Measurements from ENCODE around the gene TRIML2.

DNA sequence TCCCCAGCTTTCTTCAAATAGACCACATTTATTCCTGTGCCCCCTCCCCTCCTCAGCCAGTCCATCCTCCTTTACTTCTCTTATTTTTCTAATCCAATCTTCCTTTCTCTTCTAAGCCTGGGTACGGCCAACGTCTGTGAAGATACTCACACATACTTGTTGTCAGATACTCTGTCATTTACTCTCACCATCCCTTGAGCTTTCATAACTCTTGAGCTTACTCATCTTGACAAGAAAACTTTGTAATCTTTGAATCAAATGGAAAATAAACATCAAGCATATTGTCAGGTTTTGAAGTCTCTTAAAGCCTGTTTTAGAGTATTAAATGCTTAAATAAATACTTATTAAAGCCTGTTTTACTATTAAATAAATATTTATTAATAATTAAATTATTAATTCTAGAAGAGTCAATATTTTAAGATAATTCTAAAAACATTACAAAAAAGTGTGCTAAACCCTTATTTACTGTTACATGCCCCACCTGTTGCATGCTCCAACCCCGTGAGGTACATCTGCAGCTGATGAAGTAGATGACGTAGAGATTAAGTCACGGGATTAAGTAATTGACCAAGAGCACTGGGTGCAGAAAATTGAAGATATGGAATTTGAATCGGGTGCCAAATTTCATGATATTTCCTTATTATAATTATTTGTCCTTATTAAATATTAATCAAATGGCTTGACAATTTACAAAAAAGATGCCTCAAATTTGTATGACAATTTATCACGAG, 1.5 kb upstream of the TRIML2 start:
- TF ChIP-seq, protein P1, sequence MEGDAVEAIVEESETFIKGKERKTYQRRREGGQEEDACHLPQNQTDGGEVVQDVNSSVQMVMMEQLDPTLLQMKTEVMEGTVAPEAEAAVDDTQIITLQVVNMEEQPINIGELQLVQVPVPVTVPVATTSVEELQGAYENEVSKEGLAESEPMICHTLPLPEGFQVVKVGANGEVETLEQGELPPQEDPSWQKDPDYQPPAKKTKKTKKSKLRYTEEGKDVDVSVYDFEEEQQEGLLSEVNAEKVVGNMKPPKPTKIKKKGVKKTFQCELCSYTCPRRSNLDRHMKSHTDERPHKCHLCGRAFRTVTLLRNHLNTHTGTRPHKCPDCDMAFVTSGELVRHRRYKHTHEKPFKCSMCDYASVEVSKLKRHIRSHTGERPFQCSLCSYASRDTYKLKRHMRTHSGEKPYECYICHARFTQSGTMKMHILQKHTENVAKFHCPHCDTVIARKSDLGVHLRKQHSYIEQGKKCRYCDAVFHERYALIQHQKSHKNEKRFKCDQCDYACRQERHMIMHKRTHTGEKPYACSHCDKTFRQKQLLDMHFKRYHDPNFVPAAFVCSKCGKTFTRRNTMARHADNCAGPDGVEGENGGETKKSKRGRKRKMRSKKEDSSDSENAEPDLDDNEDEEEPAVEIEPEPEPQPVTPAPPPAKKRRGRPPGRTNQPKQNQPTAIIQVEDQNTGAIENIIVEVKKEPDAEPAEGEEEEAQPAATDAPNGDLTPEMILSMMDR (IDR thresholded peaks at IDR 0.05; ENCODE audit: low read length) = no peak
- TF ChIP-seq EZH2phosphoT487 (IDR thresholded peaks at IDR 0.05; ENCODE audit: low read length) = no peak

Measured in MM.1S (cell line).